ENCODE measurements around the gene CTNS. TPM values are rescaled to one million over a fixed set of nuclear protein-coding genes. Genes with fewer than 3 reads are reported as not detected.

Gene CTNS
- total RNA-seq (2014; rRNA removed; shearing (Covaris generic)) = 13.8 and 17.1 TPM in 2 replicates

DNA sequence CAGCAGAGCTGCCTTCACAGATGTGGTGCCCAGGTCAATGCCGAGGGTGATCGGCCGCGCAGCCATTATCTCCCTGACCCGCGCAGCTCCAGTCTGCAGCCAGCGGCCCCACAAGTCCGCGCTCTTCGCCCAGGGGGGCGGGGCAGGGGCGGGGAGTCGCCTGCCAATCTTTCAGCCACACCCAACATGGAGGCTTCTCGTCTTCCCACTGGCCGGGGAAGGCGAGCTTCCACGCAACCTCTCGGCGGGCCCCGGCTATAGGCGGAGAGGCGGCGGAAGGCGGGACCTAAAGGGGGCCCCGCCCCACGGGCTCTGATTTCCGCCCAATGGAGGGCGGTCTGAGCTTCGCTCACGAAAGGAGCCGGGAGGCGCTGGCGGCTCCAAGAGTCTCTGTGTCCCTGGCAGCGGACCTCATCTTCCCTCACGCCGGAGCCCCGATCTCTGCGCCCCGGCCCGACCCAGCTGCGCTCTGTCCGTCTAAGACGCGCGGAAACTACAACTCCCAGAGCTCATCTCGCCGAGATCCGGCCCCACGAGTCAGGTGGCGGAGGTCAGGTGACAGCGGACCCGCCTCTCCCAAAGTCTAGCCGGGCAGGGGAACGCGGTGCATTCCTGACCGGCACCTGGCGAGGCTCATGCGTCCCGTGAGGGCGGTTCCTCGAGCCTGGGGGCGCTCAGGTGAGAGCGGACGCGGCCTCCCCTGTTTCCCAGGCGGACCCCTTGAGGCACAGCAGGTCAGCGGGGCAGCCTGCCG is at the start of gene CTNS, which contains the start of gene SHPK:
Gene CTNS (plus strand): TSS at position 607 of the 754 bp plus-strand sequence. CDS start 3,447 bp downstream, outside the sequence.
Gene SHPK (minus strand): TSS at position 97 of the 754 bp plus-strand sequence. CDS start 31 bp downstream, at position 66.
- DNase-seq (ENCODE audit: low read depth) = peak; percentile 95

DNA sequence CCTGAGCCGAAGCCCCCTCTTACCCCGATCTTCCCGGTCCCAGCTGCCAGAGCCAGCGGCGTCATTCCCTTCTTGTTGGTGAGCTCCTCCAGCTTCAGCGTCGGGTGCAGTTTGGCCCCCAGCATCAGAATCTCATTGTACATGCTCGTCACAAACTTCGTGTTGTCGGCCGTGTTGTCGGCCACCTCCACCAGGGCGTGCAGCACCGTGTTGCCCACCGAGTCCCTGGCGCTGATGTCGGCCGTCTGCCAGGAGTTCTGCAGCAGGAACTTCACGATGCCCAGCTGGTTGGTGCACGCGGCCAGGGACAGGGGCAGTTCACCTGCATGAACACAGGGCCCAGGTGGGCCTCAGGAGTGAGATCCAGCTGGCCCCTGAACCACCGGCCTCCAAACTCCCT is 46.8 kb upstream of the CTNS start:
- DNase-seq (ENCODE audit: low read depth) = no peak

- DNase-seq (ENCODE audit: low read depth) = no peak
Observed at GRCh38 chr17:3590231-3590630, 46.3 kb upstream of the CTNS start.

DNA sequence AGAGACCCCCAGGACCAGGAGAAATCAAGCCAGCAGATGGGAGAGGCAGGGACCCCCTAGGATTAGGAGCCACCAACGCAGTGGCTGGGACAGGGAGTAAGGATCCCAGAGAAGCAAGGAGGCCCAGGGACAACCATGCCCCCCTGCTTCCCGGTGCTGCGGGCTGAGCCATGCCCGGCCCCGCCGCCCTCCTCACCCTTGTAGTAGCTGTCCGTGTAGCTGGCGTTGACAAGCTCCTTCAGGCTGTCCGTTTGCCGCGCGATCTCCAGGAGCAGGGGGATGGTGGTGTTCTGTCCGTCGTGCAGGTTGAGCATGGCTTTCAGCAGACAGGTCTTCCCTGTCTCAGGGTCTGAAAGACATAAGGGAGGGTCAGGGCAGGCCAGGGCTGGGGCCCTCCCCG is 45.8 kb upstream of the CTNS start:
- no peak for DNase-seq (ENCODE audit: low read depth)

DNA sequence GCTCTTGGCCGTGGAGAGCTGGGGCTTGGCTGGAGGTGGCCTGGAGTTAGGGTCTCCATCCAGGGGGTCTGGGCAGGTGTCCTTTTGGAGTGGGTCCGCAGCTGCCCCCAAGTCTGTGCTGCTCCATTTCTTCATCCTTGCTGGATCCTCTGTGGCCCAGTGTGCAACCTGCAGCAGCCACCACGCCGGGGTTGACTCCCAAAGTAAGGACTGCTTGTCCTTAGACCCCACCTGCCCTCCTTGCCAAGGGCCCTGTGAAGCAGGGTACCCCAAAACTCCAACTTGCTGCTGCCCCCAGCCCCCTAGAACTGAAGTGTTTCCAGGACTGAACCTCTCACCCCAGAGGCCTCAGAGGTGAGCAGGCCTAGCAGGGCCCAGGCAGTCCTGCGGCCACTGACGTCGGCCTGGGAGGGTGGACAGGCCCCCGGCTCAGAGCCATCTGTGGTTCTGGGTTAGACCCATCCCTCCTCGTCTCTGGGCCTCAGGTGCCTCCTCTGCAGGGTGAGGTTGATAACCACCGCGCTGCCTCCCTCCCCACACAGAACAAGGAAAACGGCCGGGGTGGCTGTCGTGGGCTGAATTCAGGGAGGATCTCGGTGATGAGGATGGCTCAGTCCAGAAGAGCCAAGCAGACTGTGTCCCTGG is 44.2 kb upstream of the CTNS start:
- no peak for DNase-seq (ENCODE audit: low read depth)

DNA sequence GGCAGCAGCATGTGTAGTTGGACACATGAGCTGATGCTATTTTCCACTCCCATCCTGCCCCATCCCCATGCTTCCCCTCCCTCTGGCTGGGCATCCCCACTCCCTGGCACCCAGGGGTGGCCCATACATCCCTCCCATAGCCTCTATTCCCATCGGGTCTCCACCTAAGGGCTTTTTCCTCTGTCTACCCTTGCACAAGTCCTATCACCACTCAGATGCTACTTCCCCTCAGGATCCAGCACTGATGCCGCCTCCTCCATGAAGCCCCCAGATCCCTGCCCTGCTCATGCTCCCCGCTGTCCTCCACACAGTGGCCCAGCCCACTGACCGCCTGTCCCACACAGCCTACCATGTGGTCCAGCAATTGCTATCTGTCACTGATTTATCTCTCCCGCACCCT is 43.2 kb upstream of the CTNS start:
- DNase-seq (ENCODE audit: low read depth) = no peak

GRCh38 chr17:3594051-3594800 is 42.3 kb upstream of the CTNS start:
- DNase-seq (ENCODE audit: low read depth) = peak; percentile 82

- DNase-seq (ENCODE audit: low read depth) = no peak
Observed at GRCh38 chr17:3594976-3595375, 41.6 kb upstream of the CTNS start.

GRCh38 chr17:3596804-3597464 is 39.6 kb upstream of the CTNS start:
- DNase-seq (ENCODE audit: low read depth) = no peak

DNA sequence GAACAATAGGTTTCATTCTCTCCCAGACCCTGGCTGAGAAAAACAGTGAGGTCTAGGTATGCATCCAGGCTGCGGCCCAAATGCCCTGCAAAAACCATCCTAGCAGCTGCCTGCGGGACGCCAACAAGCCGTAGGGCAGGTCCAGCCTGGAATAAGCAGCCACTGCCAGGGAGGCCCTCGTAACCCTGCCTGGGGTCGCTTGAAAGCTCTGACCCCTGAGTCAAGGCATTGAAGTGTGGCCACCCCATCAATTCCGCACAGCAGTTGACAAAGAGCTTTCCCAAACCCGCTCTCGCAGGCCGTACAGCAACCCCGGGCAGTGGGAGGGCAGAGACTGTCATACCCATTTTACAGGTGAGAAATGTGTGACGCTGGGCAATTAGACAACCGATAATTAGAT is 38.5 kb upstream of the CTNS start:
- no peak for DNase-seq (ENCODE audit: low read depth)

DNA sequence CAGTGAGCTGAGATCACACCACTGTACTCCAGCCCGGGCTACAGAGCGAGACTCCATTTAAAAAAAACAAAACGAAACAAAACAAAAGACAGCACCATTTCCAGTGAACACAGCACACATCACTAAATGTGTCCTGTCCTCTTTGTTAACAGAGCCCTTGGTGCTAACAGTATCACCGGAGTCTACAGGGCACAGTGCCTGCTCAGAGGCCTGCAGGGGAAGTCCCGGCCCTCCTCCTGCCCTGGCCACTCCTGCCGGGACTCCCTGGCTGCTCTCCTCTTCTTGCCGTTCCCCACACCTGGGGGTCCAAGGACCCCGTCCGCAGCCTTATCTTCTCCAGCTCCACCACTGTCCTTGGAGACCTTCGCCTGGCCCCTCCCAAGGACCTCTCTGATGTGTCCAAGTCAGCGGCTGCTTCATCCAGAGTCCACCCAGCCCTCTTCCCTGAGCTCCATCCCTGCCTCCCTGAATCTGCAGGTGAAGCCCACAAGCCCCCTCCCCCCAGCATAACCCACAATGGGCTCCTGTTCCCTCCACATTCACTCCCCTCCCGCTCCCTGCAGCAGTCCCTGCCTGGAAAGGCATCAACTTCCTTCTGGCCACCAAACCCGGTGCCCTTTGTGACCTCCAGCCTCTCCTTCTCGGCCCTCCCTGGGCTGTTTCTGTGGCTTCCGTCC is 35.9 kb upstream of the CTNS start:
- no peak for DNase-seq (ENCODE audit: low read depth)

- no peak for DNase-seq (ENCODE audit: low read depth)
Observed at GRCh38 chr17:3602499-3602898, 34.1 kb upstream of the CTNS start.

DNA sequence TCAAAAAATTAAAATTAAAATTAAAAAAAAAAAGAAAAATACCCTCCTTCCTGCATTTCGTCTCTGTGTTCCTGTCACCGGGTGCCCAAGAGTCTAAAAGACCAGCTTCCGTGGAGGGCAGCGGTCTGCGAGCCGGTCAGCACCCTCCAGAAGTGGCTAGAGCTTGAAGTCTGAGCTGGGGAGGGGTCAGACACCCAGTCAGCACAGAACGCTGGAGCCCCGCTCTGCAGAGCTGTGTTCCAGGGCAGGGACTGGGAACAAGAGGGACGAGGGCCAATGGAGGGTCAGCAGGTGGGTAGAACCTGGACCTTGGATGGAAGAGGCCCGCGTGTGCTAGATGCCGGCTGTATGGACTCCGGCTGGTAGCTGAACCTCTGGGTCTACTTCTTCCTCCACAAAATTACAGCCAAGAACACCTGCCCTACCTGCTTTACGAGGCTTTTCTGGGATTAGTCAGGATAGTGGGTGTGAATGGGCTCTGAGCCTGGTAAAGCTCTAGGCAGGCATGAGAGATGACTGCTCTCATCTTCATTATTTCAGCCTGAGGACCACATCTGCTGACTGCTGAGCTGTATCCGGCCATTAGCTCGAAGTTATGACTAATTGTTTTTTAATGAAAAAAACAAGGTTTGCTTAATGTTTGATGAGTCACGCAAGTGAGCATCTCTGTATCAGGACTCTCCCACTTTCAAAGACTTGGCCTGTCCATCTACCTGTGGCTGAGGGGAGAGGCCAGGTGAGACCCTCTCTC is 33.3 kb upstream of the CTNS start:
- DNase-seq (ENCODE audit: low read depth) = peak; percentile 76

- DNase-seq (ENCODE audit: low read depth) = no peak
Observed at GRCh38 chr17:3603870-3604259, 32.7 kb upstream of the CTNS start.

DNA sequence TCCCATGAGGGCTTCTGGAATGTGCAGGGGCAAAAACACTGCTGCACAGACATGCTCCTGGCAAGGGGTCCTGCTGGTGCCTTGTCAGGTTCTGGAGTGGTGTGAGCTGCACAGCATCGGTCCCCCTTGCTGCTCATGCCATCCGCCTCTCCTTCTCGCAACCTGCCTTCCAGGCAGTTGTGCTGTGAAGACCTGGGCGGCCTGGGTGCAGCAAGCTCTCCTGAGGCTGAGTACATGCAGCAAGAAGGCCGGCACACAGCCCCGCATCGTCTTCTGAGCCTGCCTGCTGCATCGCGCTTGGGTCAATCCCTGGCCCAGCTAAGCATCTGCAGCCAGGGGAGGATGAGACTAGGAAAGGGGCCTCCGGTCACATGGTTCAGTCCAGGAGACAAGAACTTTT is 26.9 kb upstream of the CTNS start:
- no peak for DNase-seq (ENCODE audit: low read depth)

DNA sequence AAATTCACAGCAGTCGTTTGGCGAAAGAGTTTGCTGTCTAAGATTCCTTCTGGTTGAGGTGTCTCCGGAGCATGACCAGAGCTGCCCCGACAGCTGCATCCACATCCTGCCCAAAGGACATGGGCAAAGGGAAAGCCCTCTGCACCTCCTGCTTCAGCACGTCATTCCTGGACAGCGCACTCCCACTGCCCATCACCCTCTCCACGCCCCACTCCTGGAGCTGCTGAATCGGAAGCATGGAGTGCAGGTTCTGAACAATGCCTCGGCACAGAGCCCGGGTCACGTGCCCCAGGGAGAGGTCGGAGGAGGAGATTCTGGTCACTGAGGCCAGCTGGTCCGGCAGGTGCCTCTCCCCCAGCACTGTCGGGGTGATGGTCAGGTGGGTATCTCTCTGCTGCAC is 26.0 kb upstream of the CTNS start:
- DNase-seq (ENCODE audit: low read depth) = no peak

- DNase-seq (ENCODE audit: low read depth) = no peak
Observed at GRCh38 chr17:3613124-3613523, 23.4 kb upstream of the CTNS start.

- DNase-seq (ENCODE audit: low read depth) = no peak
Observed at GRCh38 chr17:3615160-3615870, 21.2 kb upstream of the CTNS start.

DNA sequence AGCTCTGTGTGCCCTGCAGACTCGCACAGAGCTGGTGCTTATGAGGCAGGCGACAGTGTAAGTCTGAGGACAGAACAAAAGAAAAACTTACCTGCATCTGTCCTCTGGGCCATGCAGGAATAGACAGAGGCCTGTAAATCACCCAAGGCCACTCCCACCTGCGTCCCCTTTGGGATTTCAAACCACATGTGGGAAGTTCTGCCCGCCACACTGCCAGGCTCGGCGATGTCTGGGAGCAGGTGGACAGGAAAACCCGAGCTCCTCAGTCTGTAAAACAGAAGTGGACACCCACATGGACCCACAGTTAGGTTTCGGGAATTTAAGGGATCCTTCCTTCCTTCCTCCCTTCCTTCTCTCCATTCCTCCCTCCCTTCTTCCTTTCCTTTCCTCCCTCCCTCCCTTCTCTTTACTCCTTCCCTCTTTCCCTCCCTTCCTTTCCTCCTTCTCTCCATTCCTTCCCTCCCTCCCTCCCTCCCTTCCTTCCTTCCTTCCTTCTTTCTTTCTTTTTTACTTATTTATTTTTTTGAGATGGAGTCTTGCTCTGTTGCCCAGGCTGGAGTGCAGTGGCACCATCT is 15.3 kb upstream of the CTNS start:
- DNase-seq (ENCODE audit: low read depth) = no peak
